ENCODE data around the gene ITGB1BP1. TPM values are rescaled to one million over a fixed set of nuclear protein-coding genes. Genes with fewer than 3 reads are reported as not detected.

The ITGB1BP1 gene
- total and polyA plus RNA-seq, 9 of the 15 experiments (the other 6 are each of a cell fraction or from before 2014, with no cell fraction given), result 37.8 to 95.3 (median 50.4) TPM

DNA sequence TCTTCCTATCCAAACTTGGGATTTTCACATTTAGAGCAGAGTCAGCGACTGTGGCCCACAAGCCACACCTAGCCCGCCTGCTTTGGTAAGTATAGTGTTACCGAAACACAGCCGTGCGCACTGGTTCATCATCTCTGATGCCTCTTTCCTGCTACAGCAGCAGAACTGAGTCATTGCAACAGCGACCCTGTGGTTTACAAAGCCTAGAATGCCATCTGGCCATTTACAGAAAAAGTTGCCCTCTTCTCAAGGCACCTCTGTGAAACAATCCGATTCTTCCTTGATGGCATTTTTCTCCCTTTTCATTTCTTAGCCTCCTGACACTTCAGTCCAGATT lies 40.3 kb upstream of the ITGB1BP1 start:
- CTCF ChIA-PET (ENCODE audit: low intra/inter-chr PET ratio), result no interaction called here
- no peaks in the 10 kb centered on the region for H4K20me1 ChIP-seq (replicated peaks; ENCODE audit: control insufficient read depth, insufficient read depth, low read length)
- peaks cover 0 to 4% of the 10 kb centered on the region in 2 experiments; a peak in 1 of 5 replicates for H3K4me1 ChIP-seq (replicated peaks in 1 of 2; ENCODE audit: control insufficient read depth in 2 of 2, insufficient read depth in 2 of 2, low read length in 2 of 2)
- H3K79me2 ChIP-seq (ENCODE audit: control insufficient read depth, insufficient read depth, low read length), result no peaks in the 10 kb centered on the region
- peaks cover 69% of the 10 kb centered on the region for H3K36me3 ChIP-seq (ENCODE audit: control insufficient read depth, insufficient read depth, low read length)
- FAIRE-seq (no peak), DNase-seq (ENCODE audit: extremely low read depth in 1 of 4, low spot score in 3 of 4) (no peak), ATAC-seq (no peak)
- no peak overlapping the region for H3K4me3 ChIP-seq
- no peaks in the 10 kb centered on the region for H3K9me1 ChIP-seq (ENCODE audit: control insufficient read depth, insufficient read depth, low read length)
- no peak overlapping the region for H3K4me2 ChIP-seq (ENCODE audit: insufficient read depth, low read length)
- H3K9ac ChIP-seq (ENCODE audit: insufficient read depth in 1 of 2, low read depth in 2 of 2, low read length in 2 of 2), result no peak overlapping the region
- in situ Hi-C loops (cut with MboI) (no loop called here), intact Hi-C loops (cut with micrococcal nuclease) (no loop called here)
- POLR2A ChIA-PET, result no interaction called here
- 95% methylated on average over 6 of the region's 7 CpGs for WGBS (ENCODE audit: insufficient coverage, low coverage, missing lambda C conversion rate)
- no peak overlapping the region for H3K27ac ChIP-seq (ENCODE audit: extremely low read depth, low read depth, low read length)
- TF ChIP-seq XRCC5 (IDR thresholded peaks at IDR 0.05; ENCODE audit: low read depth, low read length) (no peak), SIN3A (IDR thresholded peaks at IDR 0.05; ENCODE audit: borderline replicate concordance in 2 of 2, control insufficient read depth in 1 of 2, low read depth in 2 of 2, low read length in 2 of 2) (no peak), CHD1 (IDR thresholded peaks at IDR 0.05; ENCODE audit: low read length) (no peak), XRCC4 (IDR thresholded peaks at IDR 0.05; ENCODE audit: extremely low read depth, insufficient read depth, insufficient read length) (no peak)
- TF ChIP-seq, protein P1, sequence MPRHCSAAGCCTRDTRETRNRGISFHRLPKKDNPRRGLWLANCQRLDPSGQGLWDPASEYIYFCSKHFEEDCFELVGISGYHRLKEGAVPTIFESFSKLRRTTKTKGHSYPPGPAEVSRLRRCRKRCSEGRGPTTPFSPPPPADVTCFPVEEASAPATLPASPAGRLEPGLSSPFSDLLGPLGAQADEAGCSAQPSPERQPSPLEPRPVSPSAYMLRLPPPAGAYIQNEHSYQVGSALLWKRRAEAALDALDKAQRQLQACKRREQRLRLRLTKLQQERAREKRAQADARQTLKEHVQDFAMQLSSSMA (CRISPR knock-in tag; IDR thresholded peaks at IDR 0.05), result no peak
- no TSS peak for BruUV-seq (replicated peaks)
- no peaks in the 10 kb centered on the region for H3K9me3 ChIP-seq (replicated peaks; ENCODE audit: control insufficient read depth, insufficient read depth, low read depth, low read length)
- H2AFZ ChIP-seq (ENCODE audit: low read depth, low read length), result no peak overlapping the region
- no peaks in the 10 kb centered on the region for H3K27me3 ChIP-seq (ENCODE audit: control insufficient read depth in 2 of 2, insufficient read depth in 2 of 2, low read length in 2 of 2)
